Loucy (cell line): Measurements from ENCODE around the gene LIN28B.

Source experiments
- H2AFZ ChIP-seq: fragments of 200-600 bp; sonication (generic); 2 replicates; pipeline ENCODE4 v1.6.0; 2016; ENCODE audit warnings: antibody characterized with exemption, mild to moderate bottlenecking, low read length, moderate library complexity
- H3F3A ChIP-seq: fragments of 200-600 bp; 2 replicates; pipeline ENCODE4 v1.6.0; 2016; ENCODE audit warnings: antibody characterized with exemption, low read depth, mild to moderate bottlenecking
- H3K27me3 ChIP-seq: fragments of 200-600 bp; sonication (generic); 2 replicates; pipeline ENCODE4 v1.6.1; 2014; ENCODE audit warnings: low read length, mild to moderate bottlenecking; ENCODE audit not compliant: insufficient read depth, poor library complexity, severe bottlenecking
- H3K36me3 ChIP-seq: fragments of 200-600 bp; sonication (generic); 2 replicates; pipeline ENCODE4 v1.6.1; 2016; ENCODE audit warnings: low read length; ENCODE audit not compliant: insufficient read depth
- H3K4me1 ChIP-seq: fragments of 200-600 bp; sonication (generic); 2 replicates; pipeline ENCODE4 v1.5.1; 2014; ENCODE audit warnings: low read length, mild to moderate bottlenecking; ENCODE audit not compliant: insufficient read depth, poor library complexity, severe bottlenecking
- H3K4me2 ChIP-seq: fragments of 200-600 bp; sonication (generic); 2 replicates; pipeline ENCODE4 v1.6.0; 2014; ENCODE audit warnings: antibody characterized with exemption, low read length, low read depth, mild to moderate bottlenecking; ENCODE audit not compliant: poor library complexity, severe bottlenecking
- H3K4me3 ChIP-seq: fragments of 200-600 bp; sonication (generic); 2 replicates; pipeline ENCODE4 v1.5.1; 2014; ENCODE audit warnings: low read length, mild to moderate bottlenecking, mixed read lengths; ENCODE audit not compliant: poor library complexity, severe bottlenecking
- H3K79me2 ChIP-seq: fragments of 200-600 bp; sonication (generic); 2 replicates; pipeline ENCODE4 v1.6.1; 2014; ENCODE audit warnings: low read length; ENCODE audit not compliant: insufficient read depth
- H3K9ac ChIP-seq: fragments of 200-600 bp; sonication (generic); 2 replicates; pipeline ENCODE4 v1.6.0; 2014; ENCODE audit warnings: mild to moderate bottlenecking, low read depth, low read length, moderate library complexity; ENCODE audit not compliant: poor library complexity, severe bottlenecking
- H3K9me2 ChIP-seq: fragments of 200-600 bp; sonication (generic); replicated peaks from 2 replicates; pipeline ENCODE4 v1.6.1; 2016; ENCODE audit warnings: low read depth, low read length, mixed read lengths
- H3K9me3 ChIP-seq: fragments of 200-600 bp; sonication (generic); 2 replicates; pipeline ENCODE4 v1.6.1; 2014; ENCODE audit warnings: mild to moderate bottlenecking, antibody characterized with exemption, low read length, low read depth; ENCODE audit not compliant: insufficient read depth
- H4K20me1 ChIP-seq: fragments of 200-600 bp; sonication (generic); 2 replicates; pipeline ENCODE4 v1.6.0; 2014; ENCODE audit warnings: antibody characterized with exemption, low read length, mild to moderate bottlenecking; ENCODE audit not compliant: insufficient read depth, poor library complexity, severe bottlenecking
- CTCF ChIP-seq: fragments of 200-600 bp; sonication (generic); conservative IDR thresholded peaks from 2 replicates; pipeline ENCODE4 v1.5.1; 2014; ENCODE audit warnings: mild to moderate bottlenecking, antibody characterized with exemption, low read length
- EZH2phosphoT487 ChIP-seq: fragments of 200-600 bp; IDR thresholded peaks from 2 replicates; pipeline ENCODE4 v1.6.1; 2018; ENCODE audit warnings: antibody characterized with exemption, mild to moderate bottlenecking, moderate library complexity, borderline replicate concordance

LIN28B gene

GRCh38 chr6:105034470-105034869 is 77.6 kb downstream of the LIN28B start:
- no peak for TF ChIP-seq CTCF
- TF ChIP-seq EZH2phosphoT487, result no peak
- Histone ChIP-seq H3F3A (no peaks in the 10 kb centered on the region), H3K9ac (no peak overlapping the region), H3K79me2 (no peaks in the 10 kb centered on the region), H3K4me3 (no peak overlapping the region), H4K20me1 (no peaks in the 10 kb centered on the region), H3K9me3 (no peaks in the 10 kb centered on the region), H3K9me2 (no peaks in the 10 kb centered on the region), H3K27me3 (no peaks in the 10 kb centered on the region), H3K36me3 (no peaks in the 10 kb centered on the region), H3K4me2 (no peak overlapping the region), H2AFZ (no peak overlapping the region), H3K4me1 (no peaks in the 10 kb centered on the region)

GRCh38 chr6:105035299-105035698 is 78.4 kb downstream of the LIN28B start:
- Histone ChIP-seq H3K9me3 (no peaks in the 10 kb centered on the region), H4K20me1 (no peaks in the 10 kb centered on the region), H3K36me3 (no peaks in the 10 kb centered on the region), H3K4me1 (no peaks in the 10 kb centered on the region), H3K9me2 (no peaks in the 10 kb centered on the region), H2AFZ (no peak overlapping the region), H3K79me2 (no peaks in the 10 kb centered on the region), H3K4me3 (no peak overlapping the region), H3F3A (no peaks in the 10 kb centered on the region), H3K4me2 (no peak overlapping the region), H3K27me3 (no peaks in the 10 kb centered on the region), H3K9ac (no peak overlapping the region)
- TF ChIP-seq CTCF, result no peak
- no peak for TF ChIP-seq EZH2phosphoT487

GRCh38 chr6:105036351-105036750 is 79.4 kb downstream of the LIN28B start:
- no peaks in the 10 kb centered on the region for H3K79me2 ChIP-seq
- H2AFZ ChIP-seq, result no peak overlapping the region
- no peaks in the 10 kb centered on the region for H3K9me3 ChIP-seq
- no peaks in the 10 kb centered on the region for H3K4me1 ChIP-seq
- no peaks in the 10 kb centered on the region for H3K9me2 ChIP-seq
- no peak overlapping the region for H3K4me3 ChIP-seq
- H3K36me3 ChIP-seq, result no peaks in the 10 kb centered on the region
- no peaks in the 10 kb centered on the region for H3K27me3 ChIP-seq
- H3K9ac ChIP-seq, result no peak overlapping the region
- no peaks in the 10 kb centered on the region for H4K20me1 ChIP-seq
- no peaks in the 10 kb centered on the region for H3F3A ChIP-seq
- TF ChIP-seq EZH2phosphoT487, result no peak
- TF ChIP-seq CTCF, result no peak
- no peak overlapping the region for H3K4me2 ChIP-seq
